ENCODE results near the gene MYBPHL. TPM values are rescaled to one million over a fixed set of nuclear protein-coding genes. Genes with fewer than 3 reads are reported as not detected.

The MYBPHL gene
- total and polyA plus RNA-seq, 4 experiments from 2014 or later = not detected

GRCh38 chr1:109298666-109299557 lies 7.9 kb downstream of the MYBPHL start:
- peaks cover 5 to 25% of the 10 kb centered on the region in 2 donors for H3K27me3 Mint-ChIP-seq
- no peaks in the 10 kb centered on the region for H3K9me3 ChIP-seq (ENCODE audit: control insufficient read depth in 1 of 2, low read length in 2 of 2)
- POLR2A ChIA-PET (ENCODE audit: partially characterized antibody) = no interaction called here
- no peak overlapping the region for H3K4me3 Mint-ChIP-seq
- no peaks in the 10 kb centered on the region for H3K4me1 Mint-ChIP-seq
- peak overlapping the region in 1 of 7 donors; percentile 17 for H3K27ac Mint-ChIP-seq
- intact Hi-C loops (cut with micrococcal nuclease) = no loop called here
- CTCF ChIA-PET (ENCODE audit: partially characterized antibody) = no interaction called here
- H3K27me3 ChIP-seq (ENCODE audit: insufficient read depth, low read length) = no peaks in the 10 kb centered on the region
- H3K27ac ChIP-seq (ENCODE audit: low read depth, low read length) = no peak overlapping the region
- H3K9me3 Mint-ChIP-seq = no peaks in the 10 kb centered on the region
- no peak for DNase-seq
- no peaks in the 10 kb centered on the region for H3K4me1 ChIP-seq (ENCODE audit: insufficient read depth, low read length)
- H3K4me3 ChIP-seq (ENCODE audit: low read length in 2 of 2) = no peak overlapping the region
- H3K36me3 ChIP-seq (ENCODE audit: insufficient read depth, low read length) = no peaks in the 10 kb centered on the region
- H3K36me3 Mint-ChIP-seq = no peaks in the 10 kb centered on the region

- H3K36me3 ChIP-seq (ENCODE audit: insufficient read depth, low read length) = no peaks in the 10 kb centered on the region
- DNase-seq = no peak
- Mint-ChIP-seq H3K36me3 (no peaks in the 10 kb centered on the region), H3K27me3 (peaks cover 5 to 30% of the 10 kb centered on the region in 2 donors), H3K4me3 (no peak overlapping the region), H3K27ac (no peak overlapping the region), H3K9me3 (no peaks in the 10 kb centered on the region), H3K4me1 (no peaks in the 10 kb centered on the region)
- ChIA-PET CTCF (ENCODE audit: partially characterized antibody) (interaction anchor here (0.7 to 2.4 kb wide), 3 partner anchors 18 to 31 kb away, joined by 3 to 7 read pairs (median 3); no protein-coding TSS in a partner anchor), POLR2A (ENCODE audit: partially characterized antibody) (no interaction called here)
- H3K9me3 ChIP-seq (ENCODE audit: control insufficient read depth in 1 of 2, low read length in 2 of 2) = no peaks in the 10 kb centered on the region
- H3K4me1 ChIP-seq (ENCODE audit: insufficient read depth, low read length) = no peaks in the 10 kb centered on the region
- H3K27ac ChIP-seq (ENCODE audit: low read depth, low read length) = no peak overlapping the region
- intact Hi-C loops (cut with micrococcal nuclease) = no loop called here
- no peak overlapping the region for H3K4me3 ChIP-seq (ENCODE audit: low read length in 2 of 2)
- no peaks in the 10 kb centered on the region for H3K27me3 ChIP-seq (ENCODE audit: insufficient read depth, low read length)
Measured at GRCh38 chr1:109296782-109297181, 10.0 kb downstream of the MYBPHL start.

GRCh38 chr1:109295712-109296415 lies 10.9 kb downstream of the MYBPHL start:
- Histone ChIP-seq H3K9me3 (ENCODE audit: control insufficient read depth in 1 of 2, low read length in 2 of 2) (no peaks in the 10 kb centered on the region), H3K4me3 (ENCODE audit: low read length in 2 of 2) (no peak overlapping the region), H3K27ac (ENCODE audit: low read depth, low read length) (no peak overlapping the region), H3K4me1 (ENCODE audit: insufficient read depth, low read length) (no peaks in the 10 kb centered on the region), H3K27me3 (ENCODE audit: insufficient read depth, low read length) (no peaks in the 10 kb centered on the region), H3K36me3 (ENCODE audit: insufficient read depth, low read length) (no peaks in the 10 kb centered on the region)
- no peaks in the 10 kb centered on the region for H3K9me3 Mint-ChIP-seq
- no peak overlapping the region for H3K4me3 Mint-ChIP-seq
- peaks cover 8 to 31% of the 10 kb centered on the region in 2 donors for H3K27me3 Mint-ChIP-seq
- intact Hi-C loops (cut with micrococcal nuclease) = no loop called here
- ChIA-PET POLR2A (ENCODE audit: partially characterized antibody) (no interaction called here), CTCF (ENCODE audit: partially characterized antibody) (interaction anchor here (1.3 to 2.4 kb wide), 2 partner anchors 17 to 19 kb away, joined by 3 to 7 read pairs; no protein-coding TSS in a partner anchor)
- H3K27ac Mint-ChIP-seq = no peak overlapping the region
- no peak for DNase-seq
- no peaks in the 10 kb centered on the region for H3K36me3 Mint-ChIP-seq
- H3K4me1 Mint-ChIP-seq = no peaks in the 10 kb centered on the region

GRCh38 chr1:109294481-109294880 lies 12.3 kb downstream of the MYBPHL start:
- Histone ChIP-seq H3K4me1 (ENCODE audit: insufficient read depth, low read length) (no peaks in the 10 kb centered on the region), H3K9me3 (ENCODE audit: control insufficient read depth in 1 of 2, low read length in 2 of 2) (no peaks in the 10 kb centered on the region), H3K27ac (ENCODE audit: low read depth, low read length) (no peak overlapping the region), H3K36me3 (ENCODE audit: insufficient read depth, low read length) (no peaks in the 10 kb centered on the region), H3K27me3 (ENCODE audit: insufficient read depth, low read length) (no peaks in the 10 kb centered on the region), H3K4me3 (ENCODE audit: low read length in 2 of 2) (no peak overlapping the region)
- Mint-ChIP-seq H3K27ac (no peak overlapping the region), H3K27me3 (peaks cover 8 to 28% of the 10 kb centered on the region in 2 donors), H3K4me1 (no peaks in the 10 kb centered on the region), H3K9me3 (no peaks in the 10 kb centered on the region), H3K4me3 (no peak overlapping the region), H3K36me3 (no peaks in the 10 kb centered on the region)
- intact Hi-C loops (cut with micrococcal nuclease) = no loop called here
- CTCF ChIA-PET (ENCODE audit: partially characterized antibody) = no interaction called here
- POLR2A ChIA-PET (ENCODE audit: partially characterized antibody) = no interaction called here
- no peak for DNase-seq

- H3K36me3 Mint-ChIP-seq = no peaks in the 10 kb centered on the region
- Histone ChIP-seq H3K4me1 (ENCODE audit: insufficient read depth, low read length) (no peaks in the 10 kb centered on the region), H3K27me3 (ENCODE audit: insufficient read depth, low read length) (no peaks in the 10 kb centered on the region), H3K27ac (ENCODE audit: low read depth, low read length) (no peak overlapping the region), H3K4me3 (ENCODE audit: low read length in 2 of 2) (no peak overlapping the region), H3K36me3 (ENCODE audit: insufficient read depth, low read length) (no peaks in the 10 kb centered on the region), H3K9me3 (ENCODE audit: control insufficient read depth in 1 of 2, low read length in 2 of 2) (no peaks in the 10 kb centered on the region)
- ChIA-PET CTCF (ENCODE audit: partially characterized antibody) (no interaction called here), POLR2A (ENCODE audit: partially characterized antibody) (no interaction called here)
- no peak overlapping the region for H3K4me3 Mint-ChIP-seq
- intact Hi-C loops (cut with micrococcal nuclease) = no loop called here
- no peak for DNase-seq
- no peaks in the 10 kb centered on the region for H3K9me3 Mint-ChIP-seq
- no peak overlapping the region for H3K27ac Mint-ChIP-seq
- peaks cover 4 to 19% of the 10 kb centered on the region in 2 donors for H3K27me3 Mint-ChIP-seq
- H3K4me1 Mint-ChIP-seq = no peaks in the 10 kb centered on the region
Measured at GRCh38 chr1:109293026-109293425, 13.8 kb downstream of the MYBPHL start.

GRCh38 chr1:109292364-109292763 lies 14.4 kb downstream of the MYBPHL start:
- CTCF ChIA-PET (ENCODE audit: partially characterized antibody) = no interaction called here
- H3K4me1 Mint-ChIP-seq = no peaks in the 10 kb centered on the region
- no peaks in the 10 kb centered on the region for H3K9me3 Mint-ChIP-seq
- Histone ChIP-seq H3K36me3 (ENCODE audit: insufficient read depth, low read length) (no peaks in the 10 kb centered on the region), H3K27me3 (ENCODE audit: insufficient read depth, low read length) (no peaks in the 10 kb centered on the region), H3K27ac (ENCODE audit: low read depth, low read length) (no peak overlapping the region), H3K4me1 (ENCODE audit: insufficient read depth, low read length) (no peaks in the 10 kb centered on the region), H3K4me3 (ENCODE audit: low read length in 2 of 2) (no peak overlapping the region), H3K9me3 (ENCODE audit: control insufficient read depth in 1 of 2, low read length in 2 of 2) (no peaks in the 10 kb centered on the region)
- intact Hi-C loops (cut with micrococcal nuclease) = no loop called here
- H3K27ac Mint-ChIP-seq = no peak overlapping the region
- no peak for DNase-seq
- H3K27me3 Mint-ChIP-seq = peaks cover 4 to 19% of the 10 kb centered on the region in 2 donors
- no peaks in the 10 kb centered on the region for H3K36me3 Mint-ChIP-seq
- H3K4me3 Mint-ChIP-seq = no peak overlapping the region
- POLR2A ChIA-PET (ENCODE audit: partially characterized antibody) = no interaction called here

- no peaks in the 10 kb centered on the region for H3K4me1 ChIP-seq (ENCODE audit: insufficient read depth, low read length)
- intact Hi-C loops (cut with micrococcal nuclease) = no loop called here
- no peaks in the 10 kb centered on the region for H3K9me3 ChIP-seq (ENCODE audit: control insufficient read depth in 1 of 2, low read length in 2 of 2)
- CTCF ChIA-PET (ENCODE audit: partially characterized antibody) = no interaction called here
- H3K27ac ChIP-seq (ENCODE audit: low read depth, low read length) = no peak overlapping the region
- no peaks in the 10 kb centered on the region for H3K36me3 Mint-ChIP-seq
- H3K27me3 Mint-ChIP-seq = peaks cover 4 to 17% of the 10 kb centered on the region in 2 donors
- no peak overlapping the region for H3K27ac Mint-ChIP-seq
- no peak for DNase-seq
- H3K36me3 ChIP-seq (ENCODE audit: insufficient read depth, low read length) = no peaks in the 10 kb centered on the region
- H3K27me3 ChIP-seq (ENCODE audit: insufficient read depth, low read length) = no peaks in the 10 kb centered on the region
- no peak overlapping the region for H3K4me3 Mint-ChIP-seq
- no peaks in the 10 kb centered on the region for H3K4me1 Mint-ChIP-seq
- no peaks in the 10 kb centered on the region for H3K9me3 Mint-ChIP-seq
- H3K4me3 ChIP-seq (ENCODE audit: low read length in 2 of 2) = no peak overlapping the region
- POLR2A ChIA-PET (ENCODE audit: partially characterized antibody) = no interaction called here
Measured at GRCh38 chr1:109290998-109291397, 15.8 kb downstream of the MYBPHL start.

All from CD4-positive, alpha-beta memory T cell (primary cell).